ENCODE data around the gene RFXANK. TPM values are rescaled to one million over a fixed set of nuclear protein-coding genes. Genes with fewer than 3 reads are reported as not detected.

Gene RFXANK
- polyA plus RNA-seq, 1 donor from 2014 or later: 40.0 TPM

DNA sequence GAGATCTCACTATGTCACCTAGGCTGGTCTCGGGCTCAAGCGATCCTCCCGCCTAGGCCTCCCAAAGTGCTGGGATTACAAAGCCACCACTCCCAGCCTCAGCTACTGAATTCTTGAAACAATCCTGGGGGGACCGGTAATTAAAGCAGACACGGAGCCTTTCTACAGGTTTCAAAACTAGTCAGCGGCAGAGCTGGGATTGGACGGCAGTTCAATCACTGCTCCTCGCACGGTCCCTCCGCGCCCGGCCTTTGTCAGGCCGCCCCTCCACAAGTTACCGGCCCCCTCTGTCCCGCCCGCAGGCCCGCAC, 335 bp upstream of the RFXANK start:
- H4K20me1 ChIP-seq (ENCODE audit: insufficient read depth): no peaks in the 10 kb centered on the region
- H3K9me3 ChIP-seq (ENCODE audit: low read length): no peaks in the 10 kb centered on the region
- H3K79me2 ChIP-seq (replicated peaks; ENCODE audit: insufficient read depth, low read length): peaks cover 15% of the 10 kb centered on the region
- no peaks in the 10 kb centered on the region for H3F3A ChIP-seq (ENCODE audit: insufficient read depth, low read length, poor library complexity, severe bottlenecking)
- H3K4me3 ChIP-seq (ENCODE audit: low read length): peak overlapping the region; percentile 77
- peak overlapping the region; percentile 65 for H3K4me2 ChIP-seq (ENCODE audit: low read length)
- no peaks in the 10 kb centered on the region for H3K9me2 ChIP-seq (ENCODE audit: insufficient read depth, low read length)
- peak overlapping the region; percentile 94 for H3K27ac ChIP-seq (ENCODE audit: low read length)
- H2AFZ ChIP-seq (ENCODE audit: low read depth, low read length): peak overlapping the region; percentile 80
- peak overlapping the region; percentile 86 for H3K9ac ChIP-seq (ENCODE audit: low read length)
- no peak for TF ChIP-seq EP300 (conservative IDR thresholded peaks at IDR 0.05; ENCODE audit: poor library complexity, severe bottlenecking)
- TF ChIP-seq EZH2 (IDR thresholded peaks at IDR 0.05; ENCODE audit: borderline replicate concordance, insufficient read depth, low read length, poor library complexity, severe bottlenecking): no peak
- TF ChIP-seq SMC3 (conservative IDR thresholded peaks at IDR 0.05; ENCODE audit: poor library complexity): no peak
- TF ChIP-seq TAF1 (IDR thresholded peaks at IDR 0.05; ENCODE audit: low read depth): no peak
- TF ChIP-seq POLR2AphosphoS5 (IDR thresholded peaks at IDR 0.05): no peak
- TF ChIP-seq, protein P1, sequence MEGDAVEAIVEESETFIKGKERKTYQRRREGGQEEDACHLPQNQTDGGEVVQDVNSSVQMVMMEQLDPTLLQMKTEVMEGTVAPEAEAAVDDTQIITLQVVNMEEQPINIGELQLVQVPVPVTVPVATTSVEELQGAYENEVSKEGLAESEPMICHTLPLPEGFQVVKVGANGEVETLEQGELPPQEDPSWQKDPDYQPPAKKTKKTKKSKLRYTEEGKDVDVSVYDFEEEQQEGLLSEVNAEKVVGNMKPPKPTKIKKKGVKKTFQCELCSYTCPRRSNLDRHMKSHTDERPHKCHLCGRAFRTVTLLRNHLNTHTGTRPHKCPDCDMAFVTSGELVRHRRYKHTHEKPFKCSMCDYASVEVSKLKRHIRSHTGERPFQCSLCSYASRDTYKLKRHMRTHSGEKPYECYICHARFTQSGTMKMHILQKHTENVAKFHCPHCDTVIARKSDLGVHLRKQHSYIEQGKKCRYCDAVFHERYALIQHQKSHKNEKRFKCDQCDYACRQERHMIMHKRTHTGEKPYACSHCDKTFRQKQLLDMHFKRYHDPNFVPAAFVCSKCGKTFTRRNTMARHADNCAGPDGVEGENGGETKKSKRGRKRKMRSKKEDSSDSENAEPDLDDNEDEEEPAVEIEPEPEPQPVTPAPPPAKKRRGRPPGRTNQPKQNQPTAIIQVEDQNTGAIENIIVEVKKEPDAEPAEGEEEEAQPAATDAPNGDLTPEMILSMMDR (IDR thresholded peaks at IDR 0.05; ENCODE audit: poor library complexity, severe bottlenecking): no peak
- TF ChIP-seq, protein P2, sequence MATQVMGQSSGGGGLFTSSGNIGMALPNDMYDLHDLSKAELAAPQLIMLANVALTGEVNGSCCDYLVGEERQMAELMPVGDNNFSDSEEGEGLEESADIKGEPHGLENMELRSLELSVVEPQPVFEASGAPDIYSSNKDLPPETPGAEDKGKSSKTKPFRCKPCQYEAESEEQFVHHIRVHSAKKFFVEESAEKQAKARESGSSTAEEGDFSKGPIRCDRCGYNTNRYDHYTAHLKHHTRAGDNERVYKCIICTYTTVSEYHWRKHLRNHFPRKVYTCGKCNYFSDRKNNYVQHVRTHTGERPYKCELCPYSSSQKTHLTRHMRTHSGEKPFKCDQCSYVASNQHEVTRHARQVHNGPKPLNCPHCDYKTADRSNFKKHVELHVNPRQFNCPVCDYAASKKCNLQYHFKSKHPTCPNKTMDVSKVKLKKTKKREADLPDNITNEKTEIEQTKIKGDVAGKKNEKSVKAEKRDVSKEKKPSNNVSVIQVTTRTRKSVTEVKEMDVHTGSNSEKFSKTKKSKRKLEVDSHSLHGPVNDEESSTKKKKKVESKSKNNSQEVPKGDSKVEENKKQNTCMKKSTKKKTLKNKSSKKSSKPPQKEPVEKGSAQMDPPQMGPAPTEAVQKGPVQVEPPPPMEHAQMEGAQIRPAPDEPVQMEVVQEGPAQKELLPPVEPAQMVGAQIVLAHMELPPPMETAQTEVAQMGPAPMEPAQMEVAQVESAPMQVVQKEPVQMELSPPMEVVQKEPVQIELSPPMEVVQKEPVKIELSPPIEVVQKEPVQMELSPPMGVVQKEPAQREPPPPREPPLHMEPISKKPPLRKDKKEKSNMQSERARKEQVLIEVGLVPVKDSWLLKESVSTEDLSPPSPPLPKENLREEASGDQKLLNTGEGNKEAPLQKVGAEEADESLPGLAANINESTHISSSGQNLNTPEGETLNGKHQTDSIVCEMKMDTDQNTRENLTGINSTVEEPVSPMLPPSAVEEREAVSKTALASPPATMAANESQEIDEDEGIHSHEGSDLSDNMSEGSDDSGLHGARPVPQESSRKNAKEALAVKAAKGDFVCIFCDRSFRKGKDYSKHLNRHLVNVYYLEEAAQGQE (IDR thresholded peaks at IDR 0.05; ENCODE audit: borderline replicate concordance): no peak
- no peak for TF ChIP-seq RAD21 (conservative IDR thresholded peaks at IDR 0.05)
- no peak for TF ChIP-seq MXI1 (conservative IDR thresholded peaks at IDR 0.05; ENCODE audit: poor library complexity, severe bottlenecking)
- H3K36me3 ChIP-seq (ENCODE audit: insufficient read depth, low read length): no peaks in the 10 kb centered on the region
- no peaks in the 10 kb centered on the region for H3K27me3 ChIP-seq (ENCODE audit: insufficient read depth, low read depth, low read length)

DNA sequence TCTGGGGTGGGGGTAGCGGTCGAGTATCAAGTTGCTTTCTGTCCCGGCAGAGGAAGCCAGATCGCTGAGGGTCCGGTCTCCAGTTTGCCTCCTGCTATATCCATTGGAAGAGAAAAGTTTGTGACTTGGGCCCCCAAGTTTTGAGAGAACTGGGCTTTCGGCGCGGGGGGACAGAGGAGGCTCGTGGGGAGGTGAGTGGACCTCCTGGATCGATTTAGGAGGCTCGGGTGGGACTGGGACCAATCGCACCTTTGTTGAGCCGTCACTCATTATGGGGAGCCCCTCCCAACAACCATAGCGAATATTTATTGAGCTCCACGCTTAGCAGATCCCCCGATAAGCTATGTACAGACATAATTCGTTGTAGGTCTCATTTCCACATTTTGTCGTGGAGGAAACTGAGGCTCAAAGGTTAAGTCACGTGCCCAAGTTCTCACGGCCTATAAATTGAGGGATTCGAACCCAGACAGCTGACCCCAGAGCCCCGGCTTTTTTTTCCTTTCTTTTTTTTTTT, 909 bp downstream of the RFXANK start:
- Histone ChIP-seq H3K4me3 (ENCODE audit: low read length) (peak overlapping the region; percentile 77), H3K4me2 (ENCODE audit: low read length) (peak overlapping the region; percentile 44), H2AFZ (ENCODE audit: low read depth, low read length) (no peak overlapping the region), H3K79me2 (replicated peaks; ENCODE audit: insufficient read depth, low read length) (peaks cover 15% of the 10 kb centered on the region), H3K36me3 (ENCODE audit: insufficient read depth, low read length) (no peaks in the 10 kb centered on the region), H3K27ac (ENCODE audit: low read length) (no peak overlapping the region), H3K27me3 (ENCODE audit: insufficient read depth, low read depth, low read length) (no peaks in the 10 kb centered on the region), H3K9me2 (ENCODE audit: insufficient read depth, low read length) (no peaks in the 10 kb centered on the region), H3F3A (ENCODE audit: insufficient read depth, low read length, poor library complexity, severe bottlenecking) (no peaks in the 10 kb centered on the region), H3K9me3 (ENCODE audit: low read length) (no peaks in the 10 kb centered on the region), H3K9ac (ENCODE audit: low read length) (peak overlapping the region; percentile 55), H4K20me1 (ENCODE audit: insufficient read depth) (no peaks in the 10 kb centered on the region)
- TF ChIP-seq EP300 (conservative IDR thresholded peaks at IDR 0.05; ENCODE audit: poor library complexity, severe bottlenecking): no peak
- TF ChIP-seq TAF1 (IDR thresholded peaks at IDR 0.05; ENCODE audit: low read depth): no peak
- TF ChIP-seq, protein P2 (IDR thresholded peaks at IDR 0.05; ENCODE audit: borderline replicate concordance): no peak
- TF ChIP-seq, protein P1 (IDR thresholded peaks at IDR 0.05; ENCODE audit: poor library complexity, severe bottlenecking): no peak
- TF ChIP-seq POLR2AphosphoS5 (IDR thresholded peaks at IDR 0.05): no peak
- no peak for TF ChIP-seq EZH2 (IDR thresholded peaks at IDR 0.05; ENCODE audit: borderline replicate concordance, insufficient read depth, low read length, poor library complexity, severe bottlenecking)
- no peak for TF ChIP-seq SMC3 (conservative IDR thresholded peaks at IDR 0.05; ENCODE audit: poor library complexity)
- no peak for TF ChIP-seq MXI1 (conservative IDR thresholded peaks at IDR 0.05; ENCODE audit: poor library complexity, severe bottlenecking)
- TF ChIP-seq RAD21 (conservative IDR thresholded peaks at IDR 0.05): no peak
